ENCODE measurements around the gene KRT81. TPM values are rescaled to one million over a fixed set of nuclear protein-coding genes. Genes with fewer than 3 reads are reported as not detected.

KRT81 gene
- total RNA-seq, 2 donors from 2014 or later, result not detected

DNA sequence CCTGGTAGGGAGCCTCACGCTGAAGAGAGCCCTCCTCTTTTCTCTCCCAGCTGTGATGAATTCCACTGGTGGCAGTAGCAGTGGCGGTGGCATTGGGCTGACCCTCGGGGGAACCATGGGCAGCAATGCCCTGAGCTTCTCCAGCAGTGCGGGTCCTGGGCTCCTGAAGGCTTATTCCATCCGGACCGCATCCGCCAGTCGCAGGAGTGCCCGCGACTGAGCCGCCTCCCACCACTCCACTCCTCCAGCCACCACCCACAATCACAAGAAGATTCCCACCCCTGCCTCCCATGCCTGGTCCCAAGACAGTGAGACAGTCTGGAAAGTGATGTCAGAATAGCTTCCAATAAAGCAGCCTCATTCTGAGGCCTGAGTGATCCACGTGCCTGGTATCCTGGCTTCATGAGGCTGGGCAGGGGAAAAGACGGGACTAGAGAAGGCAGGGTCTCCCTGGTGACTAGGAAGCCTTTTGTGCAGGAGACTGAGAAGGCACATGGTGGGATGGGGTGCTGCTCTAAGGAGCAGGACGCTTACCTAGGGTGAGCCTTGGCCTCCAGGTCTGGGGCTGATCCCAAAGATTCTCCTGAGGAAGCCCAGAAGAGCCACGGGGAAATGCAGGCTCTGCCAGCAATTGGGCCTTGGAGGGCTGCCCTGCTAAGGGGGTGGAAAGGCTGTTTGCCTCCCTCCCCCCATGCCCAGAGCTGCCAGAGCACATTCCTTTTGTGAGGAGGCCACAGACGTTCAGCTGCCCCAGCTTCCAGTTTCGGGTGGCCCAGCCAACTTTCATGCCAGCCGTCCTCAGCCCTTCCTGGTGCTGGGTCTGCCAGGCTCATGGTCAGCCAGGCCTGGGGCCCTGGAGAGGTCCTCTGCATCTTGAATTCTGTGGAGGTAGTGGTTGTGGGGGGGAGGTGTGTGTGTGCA, 42.5 kb downstream of the KRT81 start:
- 88 to 97% methylated on average over 12 to 18 of the region's 18 CpGs for WGBS, 2 experiments (ENCODE audit: insufficient coverage in 1 of 2, insufficient read length in 1 of 2)
- peaks cover 39% of the 10 kb centered on the region for H3K27me3 ChIP-seq (ENCODE audit: control insufficient read depth, insufficient read depth, low read length, poor library complexity, severe bottlenecking)
- no peak overlapping the region for H3K4me3 Mint-ChIP-seq
- H3K27ac Mint-ChIP-seq, result no peak overlapping the region
- DNase-seq, result peak; percentile 49
- H3K9me3 Mint-ChIP-seq, result no peaks in the 10 kb centered on the region
- no peak overlapping the region for H3K27ac ChIP-seq (ENCODE audit: low read depth, low read length)
- TF ChIP-seq CTCF (conservative IDR thresholded peaks at IDR 0.05), result no peak
- H3K9ac ChIP-seq (ENCODE audit: extremely low read depth, low read length, poor library complexity, severe bottlenecking), result no peak overlapping the region
- no peaks in the 10 kb centered on the region for H3K36me3 ChIP-seq (ENCODE audit: control insufficient read depth, insufficient read depth, low read length)
- H3K4me1 Mint-ChIP-seq, result peaks cover 19% of the 10 kb centered on the region
- H3K4me3 ChIP-seq (ENCODE audit: low read length), result no peak overlapping the region
- H3K27me3 Mint-ChIP-seq (ENCODE audit: insufficient read depth), result peaks cover 55% of the 10 kb centered on the region
- H3K4me1 ChIP-seq (ENCODE audit: control insufficient read depth, insufficient read depth, low read length), result peaks cover 4% of the 10 kb centered on the region
- no peaks in the 10 kb centered on the region for H3K9me3 ChIP-seq (ENCODE audit: control insufficient read depth, low read length)
- H3K36me3 Mint-ChIP-seq (ENCODE audit: low read depth), result no peaks in the 10 kb centered on the region

DNA sequence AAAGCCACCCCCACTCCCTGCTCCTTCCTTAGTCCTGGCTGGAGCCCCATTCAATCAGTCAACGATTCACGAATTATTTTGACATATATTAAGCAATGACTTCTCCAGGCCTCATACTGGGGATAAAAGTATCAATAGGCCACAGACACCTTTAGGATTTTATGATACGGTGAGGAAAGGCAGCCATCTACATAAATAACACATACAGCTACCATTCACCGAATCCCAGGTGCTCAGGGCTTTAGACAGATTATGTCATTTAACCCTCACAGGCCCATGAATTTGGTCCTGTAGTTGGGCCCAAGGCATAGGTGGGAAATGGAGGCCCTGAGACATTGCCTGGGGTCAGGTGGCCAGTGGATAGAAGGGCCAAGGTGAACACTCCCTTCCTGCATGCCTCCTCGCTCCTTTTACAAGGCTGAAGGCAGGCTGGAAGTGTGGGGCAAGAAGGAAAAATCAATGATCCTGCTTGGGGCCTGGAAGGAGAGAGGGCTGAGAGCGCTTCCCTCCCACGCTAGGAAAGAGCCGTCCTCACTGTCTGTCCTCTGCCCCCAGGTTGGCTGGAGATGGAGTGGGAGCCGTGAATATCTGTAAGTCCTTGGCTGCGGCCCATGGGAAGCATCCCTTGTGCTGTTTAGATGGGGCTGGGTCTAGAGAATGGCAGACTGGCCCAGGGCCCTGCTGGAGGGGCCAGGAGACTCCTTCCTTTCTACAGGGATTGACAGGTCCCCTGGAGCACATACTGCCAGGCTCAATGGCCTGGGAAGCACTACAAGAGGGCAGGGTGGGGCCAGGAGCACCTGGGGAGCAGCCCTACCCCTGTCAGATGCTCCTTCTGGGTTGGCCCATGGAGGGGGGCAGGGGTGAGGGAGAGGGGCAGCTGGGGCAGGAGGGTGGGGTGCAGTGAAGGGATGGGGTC, 43.5 kb downstream of the KRT81 start:
- no peak overlapping the region for H3K4me3 Mint-ChIP-seq
- Histone ChIP-seq H3K4me1 (ENCODE audit: control insufficient read depth, insufficient read depth, low read length) (peaks cover 4% of the 10 kb centered on the region), H3K9ac (ENCODE audit: extremely low read depth, low read length, poor library complexity, severe bottlenecking) (no peak overlapping the region), H3K27ac (ENCODE audit: low read depth, low read length) (no peak overlapping the region), H3K36me3 (ENCODE audit: control insufficient read depth, insufficient read depth, low read length) (no peaks in the 10 kb centered on the region), H3K4me3 (ENCODE audit: low read length) (no peak overlapping the region), H3K27me3 (ENCODE audit: control insufficient read depth, insufficient read depth, low read length, poor library complexity, severe bottlenecking) (peaks cover 38% of the 10 kb centered on the region), H3K9me3 (ENCODE audit: control insufficient read depth, low read length) (no peaks in the 10 kb centered on the region)
- no peaks in the 10 kb centered on the region for H3K9me3 Mint-ChIP-seq
- peaks cover 50% of the 10 kb centered on the region for H3K27me3 Mint-ChIP-seq (ENCODE audit: insufficient read depth)
- H3K36me3 Mint-ChIP-seq (ENCODE audit: low read depth), result no peaks in the 10 kb centered on the region
- no peak for TF ChIP-seq CTCF (conservative IDR thresholded peaks at IDR 0.05)
- peaks cover 19% of the 10 kb centered on the region for H3K4me1 Mint-ChIP-seq
- DNase-seq, result peak; percentile 56
- H3K27ac Mint-ChIP-seq, result no peak overlapping the region
- 80 to 82% methylated on average over 6 to 10 of the region's 10 CpGs for WGBS, 2 experiments (ENCODE audit: insufficient coverage in 1 of 2, insufficient read length in 1 of 2)

GRCh38 chr12:52246720-52247621, 44.4 kb downstream of the KRT81 start:
- Histone ChIP-seq H3K36me3 (ENCODE audit: control insufficient read depth, insufficient read depth, low read length) (no peaks in the 10 kb centered on the region), H3K27me3 (ENCODE audit: control insufficient read depth, insufficient read depth, low read length, poor library complexity, severe bottlenecking) (peaks cover 35% of the 10 kb centered on the region), H3K27ac (ENCODE audit: low read depth, low read length) (no peak overlapping the region), H3K4me1 (ENCODE audit: control insufficient read depth, insufficient read depth, low read length) (peaks cover 4% of the 10 kb centered on the region), H3K4me3 (ENCODE audit: low read length) (no peak overlapping the region), H3K9me3 (ENCODE audit: control insufficient read depth, low read length) (no peaks in the 10 kb centered on the region), H3K9ac (ENCODE audit: extremely low read depth, low read length, poor library complexity, severe bottlenecking) (no peak overlapping the region)
- no peaks in the 10 kb centered on the region for H3K9me3 Mint-ChIP-seq
- no peak for TF ChIP-seq CTCF (conservative IDR thresholded peaks at IDR 0.05)
- H3K27ac Mint-ChIP-seq, result peak overlapping the region; percentile 6
- H3K4me1 Mint-ChIP-seq, result peaks cover 19% of the 10 kb centered on the region
- peaks cover 45% of the 10 kb centered on the region for H3K27me3 Mint-ChIP-seq (ENCODE audit: insufficient read depth)
- no peaks in the 10 kb centered on the region for H3K36me3 Mint-ChIP-seq (ENCODE audit: low read depth)
- H3K4me3 Mint-ChIP-seq, result no peak overlapping the region
- DNase-seq, result peak; percentile 78
- 14 to 51% methylated on average over 1 to 10 of the region's 10 CpGs for WGBS, 2 experiments (ENCODE audit: insufficient coverage in 1 of 2, insufficient read length in 1 of 2)
